Esophagus muscularis mucosa (tissue), 4 donors: Measurements from ENCODE around the gene PLB1. TPM values are rescaled to one million over a fixed set of nuclear protein-coding genes. Genes with fewer than 3 reads are reported as not detected.
A peak's percentile ranks its signal among the peaks of the same experiment; 100 is the strongest.

Experiments
- DNase-seq: peaks from one replicate; pipeline ENCODE4 v3.0.0-alpha.2; 2017; ENCODE audit errors: extremely low spot score
- H3K27ac ChIP-seq, 4 donors: fragments of 200-600 bp; sonication (generic); replicated peaks in 1 of 4; 1 replicate in 3 of 4; 2 replicates in 1 of 4; pipeline ENCODE4 v1.5.1; 2016 to 2019; ENCODE audit warnings: mild to moderate bottlenecking in 1 of 4
- H3K27me3 ChIP-seq, 4 donors: fragments of 200-600 bp; sonication (generic); one replicate each; pipeline versions ENCODE4 v1.5.1 to v1.6.0; 2016 to 2019
- H3K36me3 ChIP-seq, 4 donors: fragments of 200-600 bp; sonication (generic); one replicate each; pipeline ENCODE4 v1.5.1; 2016 to 2019
- H3K4me1 ChIP-seq, 4 donors: fragments of 200-600 bp; sonication (generic); one replicate each; pipeline ENCODE4 v1.5.1; 2016 to 2019
- H3K4me3 ChIP-seq, 4 donors: fragments of 200-600 bp; sonication (generic); 1 replicate in 2 of 4; 2 replicates in 2 of 4; pipeline ENCODE4 v1.5.1; 2016 to 2019; ENCODE audit warnings: mild to moderate bottlenecking in 4 of 4, moderate library complexity in 1 of 4
- H3K9me3 ChIP-seq, 4 donors: fragments of 200-600 bp; sonication (generic); 1 replicate in 3 of 4; 2 replicates in 1 of 4; pipeline ENCODE4 v1.5.1; 2016 to 2019
- CTCF ChIP-seq, 3 experiments: fragments of 200-600 bp in 2 of 3; fragments of 450-650 bp in 1 of 3; sonication (generic) in 2 of 3; IDR thresholded peaks; one replicate each; pipeline ENCODE4 v1.5.1; 2017 to 2019; ENCODE audit warnings: antibody characterized with exemption in 3 of 3, mild to moderate bottlenecking in 2 of 3, moderate library complexity in 1 of 3
- EP300 ChIP-seq: sonication (generic); formaldehyde crosslinking; IDR thresholded peaks from one replicate; pipeline ENCODE4 v1.6.1; 2017; ENCODE audit warnings: antibody characterized with exemption
- POLR2A ChIP-seq: fragments of 450-650 bp; IDR thresholded peaks from one replicate; pipeline ENCODE4 v1.6.1; 2017; ENCODE audit warnings: antibody characterized with exemption, moderate library complexity, mild to moderate bottlenecking, low read depth
- POLR2AphosphoS5 ChIP-seq, 2 donors: sonication (generic); formaldehyde crosslinking; IDR thresholded peaks; one replicate each; pipeline ENCODE4 v1.6.1; 2017; ENCODE audit warnings: antibody characterized with exemption in 2 of 2
- WGBS: methylation state at CpG from one replicate; pipeline ENCODE4 v1.1.5; 2018; 5-methylcytosine and 5-hydroxymethylcytosine counted together
- intact Hi-C: fragments of 100-400 bp; cut with DNase I; formaldehyde crosslinking; loops from one replicate; pipeline ENCODE4 v1.15.1; 2023
- total RNA-seq, 4 donors: library from RNA; depleted of rRNA; stranded (reverse); fragments of >200 nt; gene quantifications; one replicate each; pipeline versions ENCODE4 v1.1.0 to v1.2.1, GENCODE V29; 2016

PLB1 gene
- total RNA-seq, 4 donors from 2014 or later = 2.5 to 11.1 (median 7.7) TPM

- H3K27me3 ChIP-seq = no peaks in the 10 kb centered on the region
- H3K4me1 ChIP-seq = peaks cover 34 to 64% (median 60%) of the 10 kb centered on the region in 4 donors
- no peaks in the 10 kb centered on the region for H3K9me3 ChIP-seq
- DNase-seq = no peak
- H3K4me3 ChIP-seq = no peak overlapping the region
- 62% methylated on average over 7 of the region's 7 CpGs for WGBS
- intact Hi-C loops = loop anchor here (5.0 kb wide), 1 partner anchor 39 kb away; no protein-coding TSS in a partner anchor
- no peaks in the 10 kb centered on the region for H3K36me3 ChIP-seq
- peak overlapping the region; percentile 85 to 94 (median 92) for H3K27ac ChIP-seq
- peak; percentile 50 for TF ChIP-seq EP300
- TF ChIP-seq POLR2AphosphoS5 (IDR thresholded peaks at IDR 0.05) = peak; percentile 3 to 73
- no peak for TF ChIP-seq CTCF (IDR thresholded peaks at IDR 0.05)
- no peak for TF ChIP-seq POLR2A
These were observed 102.6 kb downstream of the PLB1 start for GRCh38 chr2:28598484-28598883.

- WGBS = 85% methylated on average over 5 of the region's 5 CpGs
- intact Hi-C loops = no loop called here
- TF ChIP-seq EP300 (no peak), CTCF (IDR thresholded peaks at IDR 0.05) (no peak), POLR2AphosphoS5 (IDR thresholded peaks at IDR 0.05) (no peak), POLR2A (no peak)
- no peaks in the 10 kb centered on the region for H3K9me3 ChIP-seq
- peaks cover 20 to 58% (median 56%) of the 10 kb centered on the region in 4 donors for H3K4me1 ChIP-seq
- H3K4me3 ChIP-seq = no peak overlapping the region
- peak overlapping the region in 3 of 4 donors; percentile 92 to 94 (median 93) for H3K27ac ChIP-seq
- no peaks in the 10 kb centered on the region for H3K36me3 ChIP-seq
- no peak for DNase-seq
- no peaks in the 10 kb centered on the region for H3K27me3 ChIP-seq
These were observed 104.3 kb downstream of the PLB1 start for GRCh38 chr2:28600181-28600580.

GRCh38 chr2:28601616-28602015, 105.8 kb downstream of the PLB1 start:
- WGBS = 88% methylated on average over 2 of the region's 2 CpGs
- Histone ChIP-seq H3K9me3 (no peaks in the 10 kb centered on the region), H3K4me3 (peak overlapping the region in 1 of 4 donors; percentile 25), H3K4me1 (peaks cover 22 to 57% (median 55%) of the 10 kb centered on the region in 4 donors), H3K27ac (peak overlapping the region in 3 of 4 donors; percentile 18 to 94 (median 92)), H3K36me3 (no peaks in the 10 kb centered on the region), H3K27me3 (no peaks in the 10 kb centered on the region)
- TF ChIP-seq CTCF (IDR thresholded peaks at IDR 0.05) = no peak
- no peak for TF ChIP-seq EP300
- TF ChIP-seq POLR2AphosphoS5 (IDR thresholded peaks at IDR 0.05) = no peak
- no peak for TF ChIP-seq POLR2A
- no peak for DNase-seq
- intact Hi-C loops = no loop called here

- H3K9me3 ChIP-seq = no peaks in the 10 kb centered on the region
- intact Hi-C loops = no loop called here
- no peaks in the 10 kb centered on the region for H3K36me3 ChIP-seq
- peaks cover 23 to 58% (median 56%) of the 10 kb centered on the region in 4 donors for H3K4me1 ChIP-seq
- no peak for DNase-seq
- H3K4me3 ChIP-seq = peak overlapping the region in 1 of 4 donors; percentile 25
- H3K27me3 ChIP-seq = no peaks in the 10 kb centered on the region
- peak overlapping the region in 3 of 4 donors; percentile 23 to 94 (median 92) for H3K27ac ChIP-seq
- TF ChIP-seq EP300 = no peak
- TF ChIP-seq POLR2AphosphoS5 (IDR thresholded peaks at IDR 0.05) = no peak
- TF ChIP-seq CTCF (IDR thresholded peaks at IDR 0.05) = no peak
- TF ChIP-seq POLR2A = no peak
- WGBS = 75% methylated on average over 4 of the region's 6 CpGs
These were observed 106.3 kb downstream of the PLB1 start for GRCh38 chr2:28602136-28602660.
